HG03060 (cell line): Measurements from ENCODE around the gene ANK2.

Experiments used
- ATAC-seq: cut with Tn5 transposase; IDR thresholded peaks from one replicate; pipeline ENCODE4 v1.9.1; 2021; ENCODE audit warnings: low read depth, moderate number of reproducible peaks; ENCODE audit not compliant: unreplicated experiment

Gene ANK2

GRCh38 chr4:113145147-113145518 lies 95.7 kb downstream of the ANK2 start:
- ATAC-seq = no peak

DNA sequence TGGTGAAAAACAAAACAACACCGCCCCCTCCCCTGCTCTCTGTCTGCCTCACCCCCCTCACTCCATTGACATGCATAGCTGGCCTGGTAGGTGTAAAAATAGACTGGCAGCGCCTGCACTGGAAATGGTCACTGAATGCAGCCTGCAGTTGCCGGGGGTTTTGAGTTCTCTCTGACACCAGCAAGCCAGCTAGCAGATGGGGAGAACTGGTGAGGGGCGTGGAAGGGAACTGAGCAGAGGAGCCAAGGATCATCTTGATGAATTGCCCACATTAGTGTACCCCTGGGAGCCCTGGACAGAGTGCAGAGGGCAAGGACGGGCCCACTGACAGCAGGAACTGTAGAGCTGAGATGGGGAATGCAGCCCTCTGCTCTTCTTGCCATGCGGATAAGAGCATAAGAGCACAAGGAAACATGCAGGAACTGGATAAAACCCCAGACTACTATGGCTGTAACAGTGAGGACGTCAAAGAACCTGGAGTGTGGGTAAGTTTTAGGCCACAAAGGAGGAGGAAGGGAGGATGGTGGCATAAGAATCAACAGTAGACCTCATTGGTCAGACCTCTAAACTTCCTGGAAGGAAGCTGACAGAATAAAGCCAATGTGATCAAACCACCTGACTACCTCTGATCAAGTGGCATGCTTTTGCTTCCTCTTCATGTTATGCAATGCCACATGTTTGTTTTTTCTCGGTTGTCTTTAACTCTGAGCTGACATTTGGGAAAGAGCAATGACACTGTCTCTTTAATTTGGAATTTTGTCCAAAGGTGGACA lies 96.3 kb downstream of the ANK2 start:
- ATAC-seq = no peak

- no peak for ATAC-seq
These were observed 97.5 kb downstream of the ANK2 start for GRCh38 chr4:113146876-113147358.

GRCh38 chr4:113147498-113148111 lies 98.2 kb downstream of the ANK2 start:
- ATAC-seq = no peak

DNA sequence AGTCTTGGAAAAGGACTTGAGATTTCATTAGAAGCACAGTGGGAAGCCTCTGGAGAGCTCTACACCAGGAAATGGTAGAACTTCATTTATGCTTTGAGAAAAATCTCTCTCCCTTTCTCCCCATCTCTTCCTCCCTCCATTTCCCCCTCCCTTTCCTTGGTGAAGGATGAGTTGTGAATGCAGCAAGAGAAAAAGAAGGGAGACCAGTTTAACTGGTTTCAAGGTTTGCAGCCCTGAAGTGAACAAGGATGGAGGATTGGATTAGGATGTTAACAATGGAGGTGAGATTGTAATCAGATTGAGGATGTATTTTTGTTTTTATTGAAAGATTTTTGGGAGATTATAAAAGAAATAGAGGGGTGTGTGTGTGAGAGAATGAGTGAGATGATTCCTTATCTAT lies 99.5 kb downstream of the ANK2 start:
- no peak for ATAC-seq

DNA sequence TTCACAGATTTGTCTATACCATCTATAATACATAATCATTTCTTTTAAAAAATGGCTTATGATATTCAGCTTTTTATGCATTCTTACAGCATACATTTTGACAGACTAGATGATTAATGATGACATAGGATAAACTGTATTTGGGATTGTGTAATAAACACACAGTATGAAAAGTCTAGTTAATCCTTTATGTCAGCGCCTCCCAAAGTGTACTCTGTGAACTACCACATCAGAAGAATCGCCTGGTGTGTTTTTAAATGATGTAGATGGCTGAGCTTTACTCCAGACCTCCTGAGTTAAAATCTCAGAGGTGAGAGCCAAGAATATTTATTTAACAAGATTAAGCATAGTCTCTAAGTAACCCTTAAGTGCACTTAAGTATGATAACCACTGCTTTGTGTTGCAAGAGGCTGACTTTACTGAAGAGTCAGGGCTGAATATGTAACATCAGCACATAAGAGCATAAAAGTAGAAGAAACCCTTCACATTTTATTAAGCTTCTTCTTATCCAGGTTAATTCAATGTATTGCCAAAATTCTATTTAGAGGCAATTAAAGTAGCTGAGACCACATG lies 104.2 kb downstream of the ANK2 start:
- no peak for ATAC-seq

GRCh38 chr4:113154281-113154680 lies 104.8 kb downstream of the ANK2 start:
- ATAC-seq = no peak

DNA sequence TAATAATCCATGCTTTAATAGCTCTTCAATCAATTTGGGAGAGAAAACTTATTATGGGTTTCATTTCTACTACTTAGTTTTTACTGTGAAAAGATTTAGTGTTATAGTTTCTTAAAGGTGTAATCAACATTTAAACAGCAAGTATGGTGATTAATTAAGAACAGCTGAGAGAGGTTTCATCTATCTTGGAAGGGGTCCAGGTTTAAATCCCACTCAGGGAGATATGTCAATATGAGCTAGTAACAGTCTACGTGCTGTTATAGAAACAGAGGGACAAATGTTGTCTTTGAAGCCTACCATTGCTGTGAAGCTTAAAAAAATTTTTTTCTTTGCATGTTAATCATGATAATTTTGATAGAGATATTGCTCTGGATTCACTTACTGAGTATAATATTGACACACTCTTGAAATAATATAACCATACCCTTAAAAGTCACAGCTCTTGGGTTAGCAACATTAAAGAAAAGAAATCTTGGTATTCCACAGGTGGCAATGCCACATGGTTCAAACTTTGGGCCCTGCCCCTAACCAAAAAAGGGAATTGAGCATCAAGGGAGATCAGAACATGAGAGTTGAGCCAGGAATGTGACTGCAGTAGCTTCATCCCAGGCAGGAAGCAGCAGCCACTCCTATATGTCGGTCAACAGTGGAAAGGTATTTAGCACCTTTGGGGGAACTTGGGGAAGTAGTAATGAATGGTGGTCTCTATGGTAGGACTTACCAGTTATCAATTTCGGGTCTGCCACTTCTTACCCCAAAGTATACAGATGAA lies 107.8 kb downstream of the ANK2 start:
- ATAC-seq = no peak

DNA sequence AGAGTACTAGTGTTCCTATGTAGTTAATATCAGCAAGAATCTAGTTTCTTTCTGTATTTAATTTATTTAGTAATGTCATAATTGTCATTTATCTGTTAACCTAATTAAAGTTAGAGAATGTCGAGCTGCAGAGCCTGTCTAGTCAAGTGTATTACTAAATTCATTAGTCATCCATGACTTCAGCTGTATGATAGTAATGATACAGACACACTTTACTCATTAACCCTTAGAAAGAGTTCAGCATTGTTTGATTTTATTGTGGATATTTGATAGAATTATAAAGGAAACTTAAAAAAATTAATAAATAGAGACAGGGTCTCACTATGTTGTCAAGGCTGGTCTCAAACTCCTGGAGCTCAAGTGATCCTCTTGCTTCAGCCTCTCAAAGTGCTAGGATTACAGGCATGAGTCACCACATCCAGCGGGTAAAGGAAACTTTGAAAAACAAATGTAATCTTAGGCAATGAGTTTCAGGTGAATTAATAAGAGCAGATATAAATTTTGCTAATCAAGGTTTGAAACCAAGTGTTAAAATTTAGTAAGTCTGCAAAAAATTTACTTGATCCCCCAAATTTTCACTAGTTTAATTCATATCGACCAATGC lies 110.6 kb downstream of the ANK2 start:
- no peak for ATAC-seq

DNA sequence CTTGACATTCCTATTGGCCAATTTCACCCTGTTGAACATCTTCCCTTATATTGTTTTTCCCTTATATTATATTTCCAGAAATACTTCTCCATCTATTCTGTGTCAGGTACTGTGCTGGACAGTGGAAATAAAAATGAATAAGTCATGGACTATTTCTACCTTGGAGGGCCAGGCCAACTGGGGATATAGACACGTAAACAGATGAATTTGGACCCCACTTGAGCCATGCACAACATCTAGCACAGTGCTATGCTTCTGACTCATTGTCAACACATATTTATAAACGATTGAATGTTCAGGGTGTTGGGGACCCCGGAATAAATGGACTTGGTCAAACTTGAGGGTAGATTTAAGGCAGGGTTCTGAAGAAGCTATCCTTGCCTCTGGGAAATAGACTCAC lies 111.1 kb downstream of the ANK2 start:
- no peak for ATAC-seq

GRCh38 chr4:113162089-113162488 lies 112.6 kb downstream of the ANK2 start:
- ATAC-seq = no peak

- ATAC-seq = no peak
These were observed 119.9 kb downstream of the ANK2 start for GRCh38 chr4:113169368-113169767.

DNA sequence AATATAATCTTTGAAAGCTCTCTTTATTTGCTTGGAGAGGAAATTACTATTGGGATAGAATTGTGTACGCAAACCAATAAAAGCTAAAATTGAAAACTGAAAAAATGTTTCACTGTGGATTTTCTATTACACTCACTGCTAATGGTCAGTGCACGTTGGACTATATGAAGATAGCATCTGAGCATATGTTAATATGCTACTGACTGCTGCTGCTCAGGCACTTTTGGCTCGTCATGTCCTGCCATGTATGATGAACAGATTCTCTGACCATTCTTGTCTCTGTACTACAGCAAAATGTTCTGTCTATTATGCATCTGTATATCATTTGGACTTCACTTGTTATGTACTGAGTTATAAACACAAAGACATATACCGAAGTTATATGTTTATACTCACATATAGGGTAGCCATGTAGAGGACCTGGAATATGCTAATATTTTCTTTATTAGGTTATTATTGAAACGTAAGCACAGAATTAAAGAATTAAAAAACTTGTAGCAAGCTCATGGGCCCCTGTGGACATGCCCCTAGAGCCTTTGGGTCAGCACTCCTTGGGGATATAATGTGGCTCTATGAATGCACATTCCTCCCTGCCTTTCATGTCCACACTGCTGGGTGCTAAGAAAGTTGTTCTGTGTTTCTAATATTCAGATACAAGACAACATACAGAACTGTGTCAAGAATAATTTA lies 120.8 kb downstream of the ANK2 start:
- no peak for ATAC-seq

- ATAC-seq = no peak
These were observed 121.5 kb downstream of the ANK2 start for GRCh38 chr4:113170805-113171468.

GRCh38 chr4:113173126-113173792 lies 123.8 kb downstream of the ANK2 start:
- no peak for ATAC-seq

DNA sequence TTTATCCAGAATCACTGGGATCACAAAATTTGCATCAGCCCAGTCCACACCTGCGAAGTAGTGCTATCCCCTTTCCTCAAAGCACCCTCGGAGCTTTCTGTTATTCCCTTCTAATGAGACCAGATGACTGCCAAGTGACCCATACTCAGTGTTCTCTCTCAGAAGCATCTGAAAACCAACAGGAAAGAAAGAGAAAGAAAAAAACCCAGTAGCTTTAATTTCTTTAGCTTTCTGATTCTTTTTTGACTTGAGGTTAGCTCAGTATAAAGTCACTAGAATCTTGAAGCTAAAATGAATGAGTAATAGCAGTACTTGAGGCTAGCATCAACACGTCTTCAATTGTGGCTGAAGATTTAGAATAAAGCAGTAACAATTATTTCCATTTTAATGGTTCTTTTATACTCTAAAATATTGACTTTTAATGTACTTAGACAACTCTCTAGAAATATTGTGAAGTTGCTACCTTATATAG lies 124.4 kb downstream of the ANK2 start:
- no peak for ATAC-seq

DNA sequence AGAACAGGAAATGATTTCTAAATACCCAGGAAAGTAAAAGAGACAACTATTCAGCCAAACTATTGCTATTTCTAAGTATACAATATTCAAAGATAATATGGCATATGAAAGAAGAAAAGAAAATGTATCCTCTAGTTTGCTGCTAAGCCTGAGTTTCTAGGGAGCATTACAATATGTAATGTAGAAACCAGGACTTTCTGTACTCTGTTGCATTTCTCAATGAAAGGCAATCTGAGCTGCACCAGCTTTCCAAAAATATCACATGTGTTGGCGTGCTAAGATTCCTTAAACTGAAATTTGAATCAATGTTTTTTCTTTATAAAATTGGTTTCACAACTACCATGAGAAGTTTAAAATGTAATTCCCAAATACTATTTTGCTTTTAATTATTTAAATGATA lies 129.6 kb downstream of the ANK2 start:
- ATAC-seq = no peak

DNA sequence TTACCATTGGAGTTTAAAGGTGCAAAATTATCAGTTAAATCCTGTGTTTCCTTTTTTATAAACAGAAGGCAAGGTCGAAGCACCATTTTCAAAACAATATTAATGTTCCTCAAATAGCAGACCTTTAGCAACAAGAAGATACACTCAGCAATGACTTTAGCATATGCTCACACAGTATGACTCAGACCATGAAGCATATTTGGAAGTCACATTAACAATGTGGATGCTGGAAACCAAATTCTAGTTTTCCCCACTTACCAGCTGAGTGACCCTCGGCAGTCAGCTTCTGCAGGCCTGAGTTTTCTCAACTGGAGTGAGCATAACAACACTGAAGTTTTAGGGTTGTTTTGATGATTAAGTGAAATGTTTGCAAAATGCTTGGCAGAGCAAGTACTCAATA lies 130.5 kb downstream of the ANK2 start:
- no peak for ATAC-seq
